Stimulated activated CD4-positive, alpha-beta T cell treated with anti-CD3 and anti-CD28 coated beads, Interleukin-15, amount 100 ng/mL, for 48 hours (primary cell): ENCODE results near the gene ZNF521.

Experiments used
- DNase-seq, 2 donors: peaks; one replicate each; pipeline ENCODE4 v3.0.0-alpha.2; 2020; ENCODE audit warnings: low read depth in 2 of 2

ZNF521 gene

GRCh38 chr18:25228410-25228809, 123.6 kb downstream of the ZNF521 start:
- no peak for DNase-seq

- no peak for DNase-seq
These were observed 126.8 kb downstream of the ZNF521 start for GRCh38 chr18:25225151-25225550.

GRCh38 chr18:25223899-25224886, 127.8 kb downstream of the ZNF521 start:
- no peak for DNase-seq

GRCh38 chr18:25223211-25223610, 128.8 kb downstream of the ZNF521 start:
- no peak for DNase-seq

GRCh38 chr18:25222648-25223047, 129.3 kb downstream of the ZNF521 start:
- no peak for DNase-seq

GRCh38 chr18:25210622-25211021, 141.3 kb downstream of the ZNF521 start:
- DNase-seq = no peak

- DNase-seq = no peak
These were observed 159.9 kb downstream of the ZNF521 start for GRCh38 chr18:25192065-25192464.

- DNase-seq = no peak
These were observed 161.5 kb downstream of the ZNF521 start for GRCh38 chr18:25190472-25190871.

GRCh38 chr18:25189391-25190185, 162.4 kb downstream of the ZNF521 start:
- no peak for DNase-seq

- no peak for DNase-seq
These were observed 164.3 kb downstream of the ZNF521 start for GRCh38 chr18:25187521-25188192.

GRCh38 chr18:25186871-25187270, 165.1 kb downstream of the ZNF521 start:
- DNase-seq = no peak

- no peak for DNase-seq
These were observed 170.0 kb downstream of the ZNF521 start for GRCh38 chr18:25181993-25182392.

- no peak for DNase-seq
These were observed 170.4 kb downstream of the ZNF521 start for GRCh38 chr18:25181581-25181980.

- no peak for DNase-seq
These were observed 170.9 kb downstream of the ZNF521 start for GRCh38 chr18:25180973-25181548.

- DNase-seq = no peak
These were observed 174.3 kb downstream of the ZNF521 start for GRCh38 chr18:25177631-25178030.

GRCh38 chr18:25176518-25177042, 175.4 kb downstream of the ZNF521 start:
- DNase-seq = no peak

- DNase-seq = no peak
These were observed 176.1 kb downstream of the ZNF521 start for GRCh38 chr18:25175558-25176517.

GRCh38 chr18:25174324-25174723, 177.6 kb downstream of the ZNF521 start:
- DNase-seq = no peak

- DNase-seq = no peak
These were observed 180.6 kb downstream of the ZNF521 start for GRCh38 chr18:25171334-25171733.

- no peak for DNase-seq
These were observed 181.6 kb downstream of the ZNF521 start for GRCh38 chr18:25170402-25170801.
